Transverse colon (tissue), 4 donors: Measurements from ENCODE around the gene ERG28. TPM values are rescaled to one million over a fixed set of nuclear protein-coding genes. Genes with fewer than 3 reads are reported as not detected.
A peak's percentile ranks its signal among the peaks of the same experiment; 100 is the strongest.

Experiments used
- DNase-seq: peaks from one replicate; pipeline ENCODE4 v3.0.0-alpha.2; 2019
- H3K27ac ChIP-seq, 4 donors: fragments of 200-600 bp; sonication (generic); 2 replicates each; pipeline ENCODE4 v1.5.1; 2016 to 2018; ENCODE audit warnings: inconsistent platforms in 4 of 4
- H3K27me3 ChIP-seq: fragments of 200-600 bp; sonication (generic); 2 replicates; pipeline ENCODE4 v1.5.1; 2017; ENCODE audit warnings: inconsistent platforms
- H3K36me3 ChIP-seq, 4 donors: fragments of 200-600 bp; sonication (generic); 2 replicates each; pipeline ENCODE4 v1.5.1; 2017 to 2019; ENCODE audit warnings: inconsistent platforms in 4 of 4
- H3K4me1 ChIP-seq, 4 donors: fragments of 200-600 bp; sonication (generic); 2 replicates each; pipeline ENCODE4 v1.5.1; 2017 to 2020; ENCODE audit warnings: inconsistent platforms in 4 of 4
- H3K4me3 ChIP-seq, 4 donors: fragments of 200-600 bp; sonication (generic); 1 replicate in 1 of 4; 2 replicates in 3 of 4; pipeline versions ENCODE4 v1.5.1 to v1.6.1; 2017 to 2019; ENCODE audit warnings: inconsistent platforms in 4 of 4
- H3K9me3 ChIP-seq, 2 donors: fragments of 200-600 bp; sonication (generic); 2 replicates each; pipeline ENCODE4 v1.5.1; 2017 to 2019; ENCODE audit warnings: inconsistent platforms in 2 of 2
- EP300 ChIP-seq: sonication (generic); formaldehyde crosslinking; IDR thresholded peaks from one replicate; pipeline ENCODE4 v1.6.1; 2017; ENCODE audit warnings: antibody characterized with exemption, low read depth
- POLR2A ChIP-seq: fragments of 450-650 bp; IDR thresholded peaks from one replicate; pipeline ENCODE4 v1.6.1; 2016; ENCODE audit warnings: antibody characterized with exemption, mild to moderate bottlenecking, moderate library complexity
- POLR2AphosphoS5 ChIP-seq, 3 donors: sonication (generic); formaldehyde crosslinking; IDR thresholded peaks; one replicate each; pipeline ENCODE4 v1.6.1; 2016; ENCODE audit warnings: antibody characterized with exemption in 3 of 3
- WGBS, 2 donors: methylation state at CpG; one replicate each; pipeline ENCODE4 v1.1.5; 2018; ENCODE audit warnings: low coverage in 1 of 2; 5-methylcytosine and 5-hydroxymethylcytosine counted together
- in situ Hi-C, 4 donors: fragments of 200-750 bp; cut with MboI; loops; one replicate each; pipeline versions ENCODE4 v1.15.0 to v1.15.1; 2017; ENCODE audit warnings: low sequenced_read_pairs in 3 of 4, low pct_ligation_motif_present in 1 of 4, low pct_unique_long_range_greater_than_20kb in 1 of 4
- intact Hi-C: fragments of 100-400 bp; cut with DNase I; formaldehyde crosslinking; loops from one replicate; pipeline ENCODE4 v1.15.1; 2023; ENCODE audit warnings: low total_unique reads
- total RNA-seq, 4 donors: library from RNA; depleted of rRNA; stranded (reverse); fragments of >200 nt; gene quantifications; one replicate each; pipeline ENCODE4 v1.1.0, GENCODE V29; 2016
- TF ChIP-seq, protein P1 (sequence below), 5 experiments: fragments of 200-600 bp in 3 of 5; fragments of 450-650 bp in 2 of 5; sonication (generic) in 3 of 5; IDR thresholded peaks; 1 replicate in 2 of 5; 2 replicates in 3 of 5; pipeline ENCODE4 v1.5.1; 2016 to 2017; ENCODE audit warnings: antibody characterized with exemption in 5 of 5, inconsistent platforms in 3 of 5, mild to moderate bottlenecking in 2 of 5, moderate library complexity in 1 of 5

Gene ERG28
- total RNA-seq, 4 donors from 2014 or later = 0.75 to 9.4 (median 6.2) TPM

DNA sequence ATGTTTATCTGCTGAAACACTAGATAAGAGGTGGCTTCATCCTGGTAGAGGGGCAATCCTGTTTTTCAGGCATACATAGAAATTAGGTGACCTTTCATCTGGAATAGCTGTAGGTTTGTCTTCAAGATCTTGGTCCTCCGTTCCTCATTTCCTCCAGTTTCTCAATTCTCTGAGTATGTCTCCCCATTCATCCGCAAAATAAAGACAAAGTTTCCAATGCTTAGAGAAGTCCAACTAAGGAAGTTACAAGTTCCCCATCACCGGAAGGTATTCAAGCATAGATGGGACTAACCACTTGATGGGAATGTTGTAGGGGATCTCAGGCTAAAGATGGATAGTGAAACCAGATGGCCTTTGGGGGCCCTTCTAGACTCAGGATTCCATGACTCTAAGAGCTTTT, 34.3 kb downstream of the ERG28 start:
- no peak overlapping the region for H3K4me3 ChIP-seq
- TF ChIP-seq POLR2AphosphoS5 (IDR thresholded peaks at IDR 0.05) (no peak), EP300 (no peak), POLR2A (no peak)
- TF ChIP-seq, protein P1, sequence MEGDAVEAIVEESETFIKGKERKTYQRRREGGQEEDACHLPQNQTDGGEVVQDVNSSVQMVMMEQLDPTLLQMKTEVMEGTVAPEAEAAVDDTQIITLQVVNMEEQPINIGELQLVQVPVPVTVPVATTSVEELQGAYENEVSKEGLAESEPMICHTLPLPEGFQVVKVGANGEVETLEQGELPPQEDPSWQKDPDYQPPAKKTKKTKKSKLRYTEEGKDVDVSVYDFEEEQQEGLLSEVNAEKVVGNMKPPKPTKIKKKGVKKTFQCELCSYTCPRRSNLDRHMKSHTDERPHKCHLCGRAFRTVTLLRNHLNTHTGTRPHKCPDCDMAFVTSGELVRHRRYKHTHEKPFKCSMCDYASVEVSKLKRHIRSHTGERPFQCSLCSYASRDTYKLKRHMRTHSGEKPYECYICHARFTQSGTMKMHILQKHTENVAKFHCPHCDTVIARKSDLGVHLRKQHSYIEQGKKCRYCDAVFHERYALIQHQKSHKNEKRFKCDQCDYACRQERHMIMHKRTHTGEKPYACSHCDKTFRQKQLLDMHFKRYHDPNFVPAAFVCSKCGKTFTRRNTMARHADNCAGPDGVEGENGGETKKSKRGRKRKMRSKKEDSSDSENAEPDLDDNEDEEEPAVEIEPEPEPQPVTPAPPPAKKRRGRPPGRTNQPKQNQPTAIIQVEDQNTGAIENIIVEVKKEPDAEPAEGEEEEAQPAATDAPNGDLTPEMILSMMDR (IDR thresholded peaks at IDR 0.05) = no peak
- DNase-seq = no peak
- H3K27me3 ChIP-seq = no peaks in the 10 kb centered on the region
- in situ Hi-C loops (no loop called here), intact Hi-C loops (no loop called here)
- no peak overlapping the region for H3K27ac ChIP-seq
- H3K9me3 ChIP-seq = no peaks in the 10 kb centered on the region
- WGBS, 2 donors = 82 to 96% methylated on average over 3 of the region's 3 CpGs
- peaks cover 0 to 14% (median 7%) of the 10 kb centered on the region in 4 donors for H3K4me1 ChIP-seq
- H3K36me3 ChIP-seq = no peaks in the 10 kb centered on the region

DNA sequence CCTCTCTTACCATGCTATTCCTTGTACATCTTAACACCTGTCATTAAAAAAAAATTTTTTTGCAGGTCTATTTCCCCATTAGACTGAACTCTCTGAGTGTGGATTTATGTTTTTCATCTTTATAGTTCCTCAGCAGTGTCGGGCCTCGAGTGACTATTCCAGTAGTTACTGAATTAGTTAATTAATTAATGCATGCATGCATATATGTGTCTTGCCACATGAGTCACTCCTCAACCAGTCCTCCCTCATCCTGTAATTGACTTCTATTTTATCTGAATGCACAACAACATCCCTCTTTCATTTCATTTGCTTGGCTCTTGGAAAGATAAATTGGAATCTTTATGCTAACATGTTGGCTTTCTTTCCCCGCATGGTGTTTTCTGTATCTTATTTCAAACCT, 35.6 kb downstream of the ERG28 start:
- in situ Hi-C loops = no loop called here
- 81 to 100% methylated on average over 1 to 3 of the region's 3 CpGs for whole genome bisulfite sequencing, 2 donors
- H3K36me3 ChIP-seq = no peaks in the 10 kb centered on the region
- H3K4me3 ChIP-seq = no peak overlapping the region
- no peak overlapping the region for H3K27ac ChIP-seq
- intact Hi-C loops = no loop called here
- no peak for DNase-seq
- no peaks in the 10 kb centered on the region for H3K9me3 ChIP-seq
- no peaks in the 10 kb centered on the region for H3K27me3 ChIP-seq
- no peak for TF ChIP-seq EP300
- peaks cover 0 to 21% (median 7%) of the 10 kb centered on the region in 4 donors for H3K4me1 ChIP-seq

DNA sequence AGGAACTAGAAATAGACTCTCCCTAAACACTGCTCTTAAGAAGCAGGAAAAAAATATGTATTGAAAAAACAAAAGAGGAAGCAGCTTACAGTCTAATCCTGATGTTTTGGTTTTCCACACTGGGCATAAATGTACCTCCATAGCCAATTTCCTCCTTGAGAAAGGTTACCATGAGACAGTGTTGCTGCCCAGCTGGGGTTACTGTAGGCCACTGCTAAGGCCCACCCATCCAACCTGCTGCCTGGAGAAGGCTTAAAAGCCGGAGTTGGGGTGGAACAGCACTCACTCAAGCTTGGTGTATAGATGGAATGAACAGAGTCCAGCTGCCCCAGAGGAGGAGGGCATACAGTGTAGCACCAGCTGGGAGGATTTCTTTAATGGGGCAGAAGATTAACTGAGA, 41.1 kb downstream of the ERG28 start:
- peak overlapping the region in 2 of 4 donors; percentile 16 to 25 for H3K27ac ChIP-seq
- H3K4me1 ChIP-seq = peaks cover 0 to 28% (median 6%) of the 10 kb centered on the region in 4 donors

GRCh38 chr14:75615200-75615599, 45.5 kb downstream of the ERG28 start:
- no peak for DNase-seq
- H3K36me3 ChIP-seq = no peaks in the 10 kb centered on the region
- in situ Hi-C loops (no loop called here), intact Hi-C loops (no loop called here)
- no peak overlapping the region for H3K4me3 ChIP-seq
- H3K27ac ChIP-seq = peak overlapping the region; percentile 18 to 43 (median 34)
- TF ChIP-seq, protein P1 (IDR thresholded peaks at IDR 0.05) = no peak
- TF ChIP-seq EP300 (no peak), POLR2A (no peak), POLR2AphosphoS5 (IDR thresholded peaks at IDR 0.05) (peak in 2 of 3 donors; percentile 16 to 38)
- no peaks in the 10 kb centered on the region for H3K9me3 ChIP-seq
- H3K4me1 ChIP-seq = peaks cover 0 to 12% (median 0%) of the 10 kb centered on the region in 4 donors
- no peaks in the 10 kb centered on the region for H3K27me3 ChIP-seq
- 64 to 83% methylated on average over 3 to 4 of the region's 4 CpGs for WGBS, 2 donors

More for the DNA sequence above, 41.1 kb downstream of the ERG28 start:
- Histone ChIP-seq H3K36me3 (no peaks in the 10 kb centered on the region), H3K4me3 (no peak overlapping the region), H3K27me3 (no peaks in the 10 kb centered on the region), H3K9me3 (no peaks in the 10 kb centered on the region)
- WGBS, 2 donors = 83 to 92% methylated on average over 1 of the region's 1 CpG
- DNase-seq = no peak
- in situ Hi-C loops (no loop called here), intact Hi-C loops (no loop called here)
- TF ChIP-seq, protein P1 (IDR thresholded peaks at IDR 0.05) = no peak
- TF ChIP-seq POLR2AphosphoS5 (IDR thresholded peaks at IDR 0.05) = peak in 1 of 3 donors; percentile 31

DNA sequence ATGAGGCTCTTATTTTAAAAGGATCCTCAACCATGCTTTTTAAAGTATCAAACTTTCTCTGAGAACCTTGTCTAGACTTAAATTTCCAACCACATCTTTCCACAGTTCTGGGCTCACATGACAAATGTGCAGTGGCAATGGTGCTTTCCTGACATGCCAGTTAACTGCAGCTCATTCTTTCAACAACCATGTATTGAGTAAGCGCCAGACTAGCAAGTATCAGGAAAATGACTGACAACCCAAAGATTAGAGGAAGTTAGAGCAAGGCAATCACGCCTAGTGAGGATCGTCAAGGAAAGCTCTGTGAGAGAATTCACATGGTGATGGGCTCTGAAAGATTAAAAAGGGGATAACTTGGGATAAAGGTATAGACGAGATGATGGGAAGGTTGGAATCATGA, 46.5 kb downstream of the ERG28 start:
- TF ChIP-seq EP300 = no peak
- TF ChIP-seq, protein P1 (IDR thresholded peaks at IDR 0.05) = no peak
- TF ChIP-seq POLR2A = no peak
- TF ChIP-seq POLR2AphosphoS5 (IDR thresholded peaks at IDR 0.05) = no peak
- H3K27ac ChIP-seq = peak overlapping the region; percentile 18 to 43 (median 34)
- WGBS, 2 donors = 40 to 65% methylated on average over 3 to 4 of the region's 4 CpGs
- in situ Hi-C loops (no loop called here), intact Hi-C loops (no loop called here)
- H3K36me3 ChIP-seq = no peaks in the 10 kb centered on the region
- no peak for DNase-seq
- no peaks in the 10 kb centered on the region for H3K9me3 ChIP-seq
- H3K27me3 ChIP-seq = no peaks in the 10 kb centered on the region
- H3K4me1 ChIP-seq = peaks cover 0 to 14% (median 0%) of the 10 kb centered on the region in 4 donors
- no peak overlapping the region for H3K4me3 ChIP-seq
